Fibroblast of skin of right biceps (primary cell): ENCODE measurements around the gene CREBL2.
"Not testable (repeated sequence)": the region's sequence is repeated elsewhere in the genome, so short reads cannot be mapped to it uniquely, and the experiment has no call there.

Experiments
- DNase-seq: peaks from one replicate; pipeline ENCODE4 v3.0.0-alpha.2; 2013

The CREBL2 gene

GRCh38 chr12:12599750-12600643 is 11.7 kb upstream of the CREBL2 start:
- no peak for DNase-seq

- no peak for DNase-seq
Measured at GRCh38 chr12:12600659-12601058, 11.0 kb upstream of the CREBL2 start.

DNA sequence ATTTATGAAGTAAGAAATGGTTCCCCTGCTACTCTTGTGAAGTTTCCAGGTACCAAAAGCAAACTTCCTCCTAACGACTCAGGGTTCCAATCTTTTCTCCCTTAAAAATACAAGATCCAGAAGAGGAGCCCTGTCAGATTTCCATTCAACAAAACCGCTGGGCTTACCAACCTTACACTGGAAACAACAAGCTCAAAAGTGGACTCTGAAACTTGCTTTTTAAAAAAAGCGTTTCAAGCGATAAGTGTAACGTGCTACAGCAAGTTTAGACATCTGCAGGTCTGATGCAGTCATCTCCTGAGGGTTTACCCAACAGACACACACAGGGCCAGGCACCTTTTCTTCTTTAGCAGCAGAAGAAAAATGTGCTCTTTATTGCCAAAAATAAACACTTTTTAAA is 6.9 kb upstream of the CREBL2 start:
- no peak for DNase-seq

GRCh38 chr12:12606781-12607589 is 4.7 kb upstream of the CREBL2 start:
- peak; percentile 71 for DNase-seq

DNA sequence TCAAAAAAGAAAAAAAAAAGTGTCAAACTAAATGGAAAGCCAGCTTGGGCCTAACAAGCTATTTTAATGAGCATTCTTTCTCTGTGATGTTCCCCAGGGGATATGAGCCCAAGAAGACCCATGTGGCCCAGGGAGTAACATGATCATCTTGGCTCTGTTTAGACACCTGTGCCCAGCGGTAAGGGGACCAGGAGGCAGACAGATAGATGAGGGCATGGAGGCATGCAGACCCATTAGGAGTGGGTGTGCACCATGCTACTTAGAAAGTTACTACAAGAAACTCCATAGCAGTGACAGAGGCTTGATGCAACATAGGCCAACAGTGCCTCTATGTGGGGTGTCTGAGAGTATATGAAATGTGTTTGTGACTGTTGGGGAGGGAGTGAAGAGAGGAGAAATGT is 3.1 kb upstream of the CREBL2 start:
- no peak for DNase-seq

- DNase-seq: no peak
Measured at GRCh38 chr12:12609692-12610091, 2.0 kb upstream of the CREBL2 start.

GRCh38 chr12:12610711-12611110 is 965 bp upstream of the CREBL2 start:
- DNase-seq: no peak

DNA sequence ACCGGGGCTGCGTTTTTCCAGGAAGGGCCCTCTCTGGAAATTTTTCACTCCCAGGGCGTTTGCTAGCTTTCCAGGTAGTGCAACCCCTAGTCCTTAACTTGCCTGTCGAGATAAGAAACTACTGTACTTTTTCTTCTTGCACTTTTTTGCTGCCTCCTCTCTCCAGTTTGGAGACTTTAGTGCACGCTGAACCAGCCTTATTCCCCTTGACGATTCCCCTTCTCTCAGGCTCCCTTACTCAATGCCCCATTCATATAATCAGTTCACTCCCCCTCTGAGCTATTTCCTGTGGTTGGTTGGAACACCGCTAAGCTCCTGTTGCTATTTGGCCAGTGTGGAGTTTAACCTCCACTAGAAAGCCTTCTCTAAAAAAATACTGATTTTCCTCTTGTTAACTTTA is 682 bp downstream of the CREBL2 start:
- DNase-seq: peak; percentile 63

DNA sequence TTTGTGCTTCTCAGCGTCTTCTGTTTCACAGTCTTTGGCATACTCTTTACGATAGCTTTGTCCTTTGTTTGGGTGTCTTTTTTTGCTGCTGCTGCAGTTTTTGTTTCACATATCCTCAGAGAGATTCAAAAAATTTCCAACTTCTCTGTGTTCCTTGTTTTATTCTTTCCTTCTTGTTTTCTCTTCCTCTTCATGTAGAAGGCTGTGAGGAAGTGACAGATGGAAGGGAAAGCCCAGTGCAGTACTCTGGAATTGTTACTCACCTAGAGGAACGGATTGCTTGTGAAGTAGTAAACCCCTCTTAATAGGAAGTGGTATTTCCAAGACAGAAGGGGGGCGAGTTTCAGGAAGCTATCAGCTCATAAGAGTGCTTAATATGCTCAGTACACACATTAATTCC is 1.7 kb downstream of the CREBL2 start:
- no peak for DNase-seq

DNA sequence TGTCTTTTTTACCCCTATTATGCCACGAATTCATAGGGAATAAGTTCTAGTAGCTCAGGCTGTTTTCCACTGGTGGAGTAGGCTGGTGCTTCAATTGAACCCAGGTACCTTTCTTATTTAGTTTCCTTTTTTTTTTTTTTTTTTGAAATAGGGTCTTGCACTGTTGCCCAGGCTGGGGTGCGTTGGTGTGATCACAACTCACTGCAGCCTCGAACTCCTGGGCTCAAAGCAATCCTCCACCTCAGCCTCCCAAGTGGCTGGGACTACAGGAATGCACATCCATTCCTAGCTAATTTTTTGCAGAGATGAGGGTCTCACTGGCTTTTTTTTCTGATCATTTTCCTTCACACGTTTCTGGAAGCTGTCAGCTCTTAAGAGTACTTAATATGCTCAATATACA is 2.7 kb downstream of the CREBL2 start:
- no peak for DNase-seq

DNA sequence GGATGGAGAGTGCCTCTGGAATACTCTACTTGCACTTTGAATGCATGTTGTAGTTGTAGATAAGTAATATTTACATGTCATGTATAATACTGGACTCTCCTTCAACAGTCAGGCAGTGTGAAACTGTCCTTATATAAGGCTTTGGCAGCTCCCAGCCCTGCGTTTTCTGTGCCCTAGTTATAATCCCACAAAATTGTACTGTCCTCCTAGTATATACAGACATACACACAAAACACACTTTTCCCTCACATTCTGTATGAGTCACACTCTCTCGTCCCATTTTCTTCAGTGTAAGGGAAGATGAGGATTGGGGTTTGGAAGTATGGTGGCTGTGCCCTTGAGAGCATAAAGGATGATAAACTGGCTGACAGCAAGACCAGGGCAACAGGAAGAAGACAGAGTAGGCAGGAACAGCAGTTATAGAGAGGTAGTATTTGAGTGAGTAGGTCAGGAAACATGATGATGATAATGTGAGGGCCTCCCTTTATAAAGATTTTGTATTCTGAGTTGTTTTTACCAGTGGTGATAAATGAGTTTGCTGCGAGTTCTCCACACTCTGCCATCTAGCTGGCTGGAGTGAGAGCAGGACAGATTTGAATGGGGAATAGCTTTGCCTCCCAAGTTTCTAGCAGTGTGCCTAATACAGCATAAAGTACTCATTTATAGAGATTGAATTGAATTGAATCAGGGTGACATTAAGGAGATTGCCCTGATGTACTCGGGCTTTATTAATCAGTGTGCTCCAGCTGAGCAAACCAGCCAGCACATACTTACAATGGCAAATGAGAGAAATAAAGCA is 5.0 kb downstream of the CREBL2 start:
- no peak for DNase-seq

DNA sequence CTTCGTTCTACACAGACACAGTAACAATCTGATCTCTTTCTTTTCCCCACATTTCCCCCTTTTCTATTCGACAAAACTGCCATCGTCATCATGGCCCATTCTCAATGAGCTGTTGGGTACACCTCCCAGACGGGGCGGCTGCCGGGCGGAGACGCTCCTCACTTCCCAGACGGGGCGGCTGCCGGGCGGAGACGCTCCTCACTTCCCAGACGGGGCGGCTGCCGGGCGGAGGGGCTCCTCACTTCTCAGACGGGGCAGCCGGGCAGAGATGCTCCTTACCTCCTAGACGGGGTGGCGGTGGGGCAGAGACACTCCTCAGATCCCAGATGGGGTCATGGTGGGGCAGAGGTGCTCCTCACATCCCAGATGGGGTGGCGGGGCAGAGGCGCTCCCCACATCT is 6.4 kb downstream of the CREBL2 start:
- not testable (repeated sequence) for DNase-seq

- DNase-seq: no peak
Measured at GRCh38 chr12:12620730-12621315, 9.1 kb downstream of the CREBL2 start.

- no peak for DNase-seq
Measured at GRCh38 chr12:12622418-12622817, 10.7 kb downstream of the CREBL2 start.

DNA sequence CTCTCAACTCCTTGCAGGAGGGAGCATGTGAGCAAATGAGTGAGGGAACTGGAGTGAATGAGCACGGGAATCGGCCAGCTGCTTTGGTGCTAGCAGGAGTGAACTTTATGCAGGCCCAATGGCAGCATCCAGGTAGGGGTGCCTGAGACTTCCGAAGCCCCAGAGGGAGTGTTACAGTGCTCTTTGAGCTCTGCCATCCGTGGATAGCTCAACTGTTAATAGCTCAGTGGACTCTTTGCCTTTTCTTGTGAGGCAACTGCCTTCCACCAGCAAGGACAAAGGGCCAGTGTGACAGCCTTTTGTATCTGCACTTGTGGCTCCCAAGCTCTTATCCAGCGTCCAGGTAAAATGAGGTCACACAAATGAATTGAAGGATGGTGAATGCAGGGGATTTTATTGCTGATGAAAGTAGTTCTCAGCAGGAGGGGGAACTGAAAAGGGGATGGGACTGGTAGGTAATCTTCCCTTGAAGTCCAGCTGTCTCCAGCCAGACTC is 12.9 kb downstream of the CREBL2 start:
- DNase-seq: no peak

DNA sequence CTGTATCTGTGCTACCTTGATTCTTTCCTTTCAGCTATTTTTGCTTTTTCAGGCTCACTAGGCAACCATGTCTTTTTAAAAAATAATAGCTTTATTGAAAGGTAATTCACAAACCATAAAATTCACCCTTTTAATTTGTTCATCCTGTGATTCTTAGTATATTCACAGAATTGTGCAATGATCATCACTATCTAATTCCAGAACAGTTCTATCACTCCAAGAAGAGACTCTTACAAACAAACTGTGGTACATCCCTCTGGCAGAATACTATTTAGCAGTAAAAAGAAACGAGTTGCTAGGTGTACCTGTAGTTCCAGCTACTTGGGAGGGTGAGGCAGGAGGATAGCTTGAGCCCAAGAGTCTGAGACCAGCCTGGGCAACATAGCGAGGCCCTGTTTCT is 14.8 kb downstream of the CREBL2 start:
- DNase-seq: no peak

DNA sequence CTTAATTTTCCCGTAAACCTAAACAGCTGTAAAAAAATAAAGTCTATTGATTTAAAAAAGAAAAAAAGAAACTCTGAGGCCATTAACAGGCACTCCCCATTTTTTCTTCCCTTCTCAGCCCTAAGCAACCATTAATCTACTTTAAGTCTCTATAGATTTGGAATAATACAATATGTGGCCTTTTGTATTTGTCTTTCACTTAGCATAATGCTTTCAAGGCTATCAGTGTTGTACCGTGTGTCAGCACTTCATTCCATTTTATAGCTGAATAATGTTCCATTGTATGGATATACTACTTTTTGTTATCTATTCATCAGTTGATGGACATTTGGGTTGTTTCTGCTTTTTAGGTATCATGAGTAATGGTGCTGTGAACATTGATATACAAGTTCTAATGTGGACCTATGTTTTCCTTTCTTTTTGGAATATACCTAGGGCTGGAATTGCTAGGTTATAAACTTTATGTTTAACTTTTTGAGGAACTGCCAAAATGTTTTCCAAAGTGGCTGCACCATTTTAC is 15.7 kb downstream of the CREBL2 start:
- no peak for DNase-seq

DNA sequence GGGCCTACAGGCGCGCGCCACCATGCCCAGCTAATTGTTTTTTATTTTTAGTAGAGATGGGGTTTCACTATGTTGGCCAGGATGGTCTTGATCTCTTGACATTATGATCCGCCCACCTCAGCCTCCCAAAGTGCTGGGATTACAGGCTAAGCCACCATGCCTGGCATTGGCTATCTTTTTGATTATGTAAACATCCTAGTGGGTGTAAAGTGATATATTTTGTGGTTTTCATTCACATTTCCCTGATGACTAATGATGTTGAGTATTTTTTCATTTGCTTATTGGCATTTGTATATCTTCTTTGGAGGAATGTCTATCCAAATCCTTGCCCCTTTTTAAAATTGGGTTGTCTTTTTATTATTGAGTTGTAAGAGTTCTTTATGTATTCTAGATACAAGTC is 16.3 kb downstream of the CREBL2 start:
- peak; percentile 43 for DNase-seq

GRCh38 chr12:12630850-12631249 is 19.2 kb downstream of the CREBL2 start:
- no peak for DNase-seq

DNA sequence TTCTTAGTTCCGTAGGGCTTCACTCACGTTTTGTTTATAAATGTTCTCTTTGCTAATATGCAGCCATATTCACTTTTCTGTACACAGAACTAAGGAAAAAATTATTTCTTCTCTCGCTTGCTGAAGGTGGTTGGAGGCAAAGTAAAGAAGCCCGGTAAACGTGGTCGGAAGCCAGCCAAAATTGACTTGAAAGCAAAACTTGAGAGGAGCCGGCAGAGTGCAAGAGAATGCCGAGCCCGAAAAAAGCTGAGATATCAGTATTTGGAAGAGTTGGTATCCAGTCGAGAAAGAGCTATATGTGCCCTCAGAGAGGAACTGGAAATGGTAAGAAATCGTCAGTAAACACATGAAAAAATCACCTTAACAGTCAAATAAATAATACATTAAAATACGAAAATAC is 24.0 kb downstream of the CREBL2 start:
- no peak for DNase-seq

DNA sequence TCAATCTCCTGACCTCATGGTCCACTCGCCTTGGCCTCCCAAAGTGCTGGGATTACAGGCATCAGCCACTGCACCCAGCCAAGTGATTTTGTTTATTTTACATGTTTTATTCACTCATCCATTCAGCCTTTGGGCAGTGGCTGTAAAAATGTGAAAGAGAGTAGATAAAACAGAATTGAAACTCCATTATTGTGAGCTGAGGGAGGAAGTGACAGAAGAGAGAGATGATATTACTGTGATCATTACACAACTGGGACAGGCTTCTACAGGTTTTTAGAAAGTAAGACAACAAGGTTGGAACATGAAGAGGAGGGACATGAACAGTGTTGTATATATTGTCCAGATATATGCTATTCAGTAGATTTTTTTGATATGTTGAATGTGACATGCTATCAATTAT is 25.0 kb downstream of the CREBL2 start:
- no peak for DNase-seq

DNA sequence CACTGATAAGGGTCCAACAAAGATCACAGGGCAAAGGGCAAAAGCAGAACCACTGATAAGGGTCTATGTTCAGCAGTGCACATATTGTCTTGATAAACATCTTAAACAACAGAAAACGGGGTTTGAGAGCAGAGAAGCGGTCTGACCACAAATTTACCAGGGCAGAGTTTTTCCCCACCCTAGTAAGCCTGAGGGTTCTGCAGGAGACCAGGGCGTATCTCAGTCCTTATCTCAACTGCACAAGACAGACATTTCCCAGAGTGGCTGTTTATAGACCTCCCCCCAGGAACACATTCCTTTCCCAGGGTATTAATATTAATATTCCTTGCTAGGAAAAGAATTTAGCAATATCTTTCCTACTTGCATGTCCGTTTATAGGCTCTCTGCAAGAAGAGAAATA is 28.3 kb downstream of the CREBL2 start:
- DNase-seq: not testable (repeated sequence)
